ENCODE measurements around the gene FAM216B. TPM values are rescaled to one million over a fixed set of nuclear protein-coding genes. Genes with fewer than 3 reads are reported as not detected.
"Not testable (repeated sequence)": the region's sequence is repeated elsewhere in the genome, so short reads cannot be mapped to it uniquely, and the experiment has no call there.

The FAM216B gene
- total and polyA plus RNA-seq, 9 donors: 0.09 to 0.49 (median 0.24) TPM; not detected in 3

DNA sequence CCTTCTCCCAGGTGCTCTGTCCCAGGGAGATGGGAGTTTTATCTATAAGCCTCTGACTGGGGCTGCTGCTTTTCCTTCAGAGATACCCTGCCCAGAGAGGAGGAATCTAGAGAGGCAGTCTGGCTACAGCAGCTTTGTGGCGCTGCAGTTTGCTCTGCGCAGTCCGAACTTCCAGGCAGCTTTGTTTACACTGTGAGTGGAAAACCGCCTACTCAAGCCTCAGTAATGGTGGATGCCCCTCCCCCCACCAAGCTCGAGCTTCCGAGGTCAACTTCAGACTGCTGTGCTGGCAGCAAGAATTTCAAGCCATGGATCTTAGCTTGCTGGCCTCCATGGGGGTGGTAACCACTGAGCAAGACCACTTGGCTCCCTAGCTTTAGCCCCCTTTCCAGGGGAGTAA lies 4.8 kb upstream of the FAM216B start:
- WGBS (ENCODE audit: insufficient coverage): 60% methylated on average over 3 of the region's 6 CpGs
- not testable (repeated sequence) for H3K36me3 ChIP-seq (ENCODE audit: control insufficient read depth, insufficient read depth, low read length); DNase-seq; H3K9me3 ChIP-seq (replicated peaks; ENCODE audit: control insufficient read depth, low read depth, low read length); H3K27ac ChIP-seq (ENCODE audit: low read length); H3K4me3 ChIP-seq (ENCODE audit: low read length); H3K4me1 ChIP-seq (ENCODE audit: control insufficient read depth, insufficient read depth, low read length); H3K27me3 ChIP-seq (ENCODE audit: control insufficient read depth, insufficient read depth, low read length)

DNA sequence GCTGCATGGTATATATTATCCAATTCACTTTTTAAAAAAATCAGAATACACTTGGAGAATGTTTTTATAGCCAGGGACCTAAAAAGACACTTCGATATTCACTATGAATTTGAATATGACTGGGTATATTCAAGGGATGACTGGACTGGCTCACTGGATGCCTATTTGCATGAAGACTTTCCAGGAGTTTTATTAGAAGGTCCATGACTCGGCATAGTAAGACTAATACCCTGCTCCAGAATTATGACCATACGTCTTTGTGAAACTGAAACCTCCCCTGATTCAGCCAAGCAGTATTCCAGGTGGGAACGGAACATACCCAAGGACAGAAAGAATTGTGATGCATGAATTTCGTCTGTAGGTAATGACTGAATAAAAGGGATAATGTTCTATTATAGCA lies 3.9 kb upstream of the FAM216B start:
- no peaks in the 10 kb centered on the region for H3K36me3 ChIP-seq (ENCODE audit: control insufficient read depth, insufficient read depth, low read length)
- no peaks in the 10 kb centered on the region for H3K9me3 ChIP-seq (replicated peaks; ENCODE audit: control insufficient read depth, low read depth, low read length)
- WGBS (ENCODE audit: insufficient coverage): 80% methylated on average over 1 of the region's 5 CpGs
- H3K4me1 ChIP-seq (ENCODE audit: control insufficient read depth, insufficient read depth, low read length): no peaks in the 10 kb centered on the region
- H3K27ac ChIP-seq (ENCODE audit: low read length): no peak overlapping the region
- DNase-seq: no peak
- H3K4me3 ChIP-seq (ENCODE audit: low read length): no peak overlapping the region
- no peaks in the 10 kb centered on the region for H3K27me3 ChIP-seq (ENCODE audit: control insufficient read depth, insufficient read depth, low read length)

DNA sequence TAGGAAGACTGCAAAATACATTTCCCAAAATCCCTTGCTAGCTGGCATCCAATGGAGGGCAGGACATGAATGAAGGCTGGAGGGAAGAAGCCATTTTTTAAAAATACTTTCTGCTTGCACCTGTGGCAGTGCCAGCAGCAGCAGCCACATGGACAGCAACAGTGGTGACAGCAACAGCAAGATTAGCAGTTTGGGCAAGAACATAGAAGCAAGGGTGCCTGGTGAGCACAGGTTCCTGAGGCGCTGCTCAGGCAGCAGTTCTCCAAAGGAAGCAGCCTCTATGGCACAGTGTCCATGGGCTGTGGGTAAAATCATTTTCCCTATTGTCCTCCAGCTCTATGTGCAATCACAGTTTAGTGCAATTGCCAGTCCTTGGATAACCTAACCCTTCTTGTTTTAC lies 1.3 kb upstream of the FAM216B start:
- no peaks in the 10 kb centered on the region for H3K4me1 ChIP-seq (ENCODE audit: control insufficient read depth, insufficient read depth, low read length)
- WGBS (ENCODE audit: insufficient coverage): 89% methylated on average over 1 of the region's 1 CpG
- no peaks in the 10 kb centered on the region for H3K36me3 ChIP-seq (ENCODE audit: control insufficient read depth, insufficient read depth, low read length)
- H3K9me3 ChIP-seq (replicated peaks; ENCODE audit: control insufficient read depth, low read depth, low read length): no peaks in the 10 kb centered on the region
- no peaks in the 10 kb centered on the region for H3K27me3 ChIP-seq (ENCODE audit: control insufficient read depth, insufficient read depth, low read length)
- DNase-seq: no peak
- no peak overlapping the region for H3K4me3 ChIP-seq (ENCODE audit: low read length)
- H3K27ac ChIP-seq (ENCODE audit: low read length): no peak overlapping the region

DNA sequence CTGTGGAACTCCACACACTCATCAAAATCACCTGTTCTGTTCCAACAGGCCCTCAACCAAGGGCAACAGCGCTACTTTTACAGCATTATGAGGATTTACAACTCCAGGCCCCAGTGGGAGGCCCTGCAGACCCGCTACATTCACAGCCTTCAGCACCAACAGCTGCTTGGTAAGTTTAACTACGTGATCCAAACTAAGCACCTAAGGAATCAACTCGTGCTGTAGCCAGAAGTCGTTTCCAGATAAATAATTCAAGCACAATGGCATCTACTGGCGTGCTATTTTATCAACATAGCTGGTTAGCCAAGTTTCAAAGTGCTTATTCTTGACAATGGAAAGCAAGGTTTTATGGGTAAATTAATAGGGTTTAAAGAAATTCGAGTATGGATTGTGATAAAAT lies 5.3 kb downstream of the FAM216B start:
- H3K27me3 ChIP-seq (ENCODE audit: control insufficient read depth, insufficient read depth, low read length): no peaks in the 10 kb centered on the region
- H3K27ac ChIP-seq (ENCODE audit: low read length): no peak overlapping the region
- 19% methylated on average over 3 of the region's 7 CpGs for WGBS (ENCODE audit: insufficient coverage)
- peaks cover 2% of the 10 kb centered on the region for H3K4me1 ChIP-seq (ENCODE audit: control insufficient read depth, insufficient read depth, low read length)
- H3K36me3 ChIP-seq (ENCODE audit: control insufficient read depth, insufficient read depth, low read length): no peaks in the 10 kb centered on the region
- no peak overlapping the region for H3K4me3 ChIP-seq (ENCODE audit: low read length)
- no peaks in the 10 kb centered on the region for H3K9me3 ChIP-seq (replicated peaks; ENCODE audit: control insufficient read depth, low read depth, low read length)
- peak; percentile 13 for DNase-seq

DNA sequence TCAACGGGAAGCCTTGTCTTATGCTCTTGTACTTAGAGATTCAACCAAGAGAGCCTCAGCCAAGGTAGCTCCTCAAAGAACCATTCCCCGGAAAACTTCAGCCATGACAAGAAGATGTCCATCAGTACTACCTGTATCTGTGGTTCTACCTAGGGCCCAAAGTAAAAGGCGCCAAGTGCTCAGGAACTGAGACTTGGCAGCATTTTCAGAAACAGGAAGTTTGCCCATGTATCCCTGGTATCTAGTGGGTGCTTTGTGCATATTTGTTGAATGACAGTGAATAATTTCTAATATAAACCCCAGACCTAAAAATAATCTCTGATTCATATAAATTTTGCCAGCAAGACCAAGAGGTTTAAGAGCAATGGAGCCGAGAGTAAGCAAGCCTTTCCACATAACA lies 7.2 kb downstream of the FAM216B start:
- H3K4me1 ChIP-seq (ENCODE audit: control insufficient read depth, insufficient read depth, low read length): peaks cover 2% of the 10 kb centered on the region
- no peaks in the 10 kb centered on the region for H3K9me3 ChIP-seq (replicated peaks; ENCODE audit: control insufficient read depth, low read depth, low read length)
- H3K4me3 ChIP-seq (ENCODE audit: low read length): no peak overlapping the region
- WGBS (ENCODE audit: insufficient coverage): 100% methylated on average over 1 of the region's 4 CpGs
- DNase-seq: no peak
- H3K27ac ChIP-seq (ENCODE audit: low read length): no peak overlapping the region
- H3K36me3 ChIP-seq (ENCODE audit: control insufficient read depth, insufficient read depth, low read length): no peaks in the 10 kb centered on the region
- H3K27me3 ChIP-seq (ENCODE audit: control insufficient read depth, insufficient read depth, low read length): no peaks in the 10 kb centered on the region

DNA sequence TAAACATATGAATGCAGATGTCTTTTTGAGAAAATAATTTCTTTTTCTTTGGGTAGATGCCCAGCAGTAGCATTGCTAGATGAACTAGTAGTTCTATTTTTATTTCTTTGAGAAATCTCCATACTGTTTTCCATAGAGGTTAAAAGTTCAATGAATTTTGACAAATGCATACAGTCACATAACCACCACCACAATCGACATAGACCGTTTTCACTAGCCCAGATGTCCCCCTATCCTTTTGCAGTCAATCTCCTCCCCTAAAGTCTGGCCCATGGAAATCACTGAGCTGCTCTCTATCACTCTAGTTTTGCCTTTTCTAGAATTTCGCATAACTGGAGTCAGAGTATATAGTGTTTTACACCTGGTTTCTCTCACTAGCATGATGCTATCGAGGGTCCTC lies 10.8 kb downstream of the FAM216B start:
- Histone ChIP-seq H3K27me3 (ENCODE audit: control insufficient read depth, insufficient read depth, low read length) (no peaks in the 10 kb centered on the region), H3K4me3 (ENCODE audit: low read length) (no peak overlapping the region), H3K4me1 (ENCODE audit: control insufficient read depth, insufficient read depth, low read length) (no peaks in the 10 kb centered on the region), H3K36me3 (ENCODE audit: control insufficient read depth, insufficient read depth, low read length) (no peaks in the 10 kb centered on the region), H3K27ac (ENCODE audit: low read length) (no peak overlapping the region), H3K9me3 (replicated peaks; ENCODE audit: control insufficient read depth, low read depth, low read length) (no peaks in the 10 kb centered on the region)
- no peak for DNase-seq
- WGBS (ENCODE audit: insufficient coverage): 78% methylated on average over 3 of the region's 4 CpGs

DNA sequence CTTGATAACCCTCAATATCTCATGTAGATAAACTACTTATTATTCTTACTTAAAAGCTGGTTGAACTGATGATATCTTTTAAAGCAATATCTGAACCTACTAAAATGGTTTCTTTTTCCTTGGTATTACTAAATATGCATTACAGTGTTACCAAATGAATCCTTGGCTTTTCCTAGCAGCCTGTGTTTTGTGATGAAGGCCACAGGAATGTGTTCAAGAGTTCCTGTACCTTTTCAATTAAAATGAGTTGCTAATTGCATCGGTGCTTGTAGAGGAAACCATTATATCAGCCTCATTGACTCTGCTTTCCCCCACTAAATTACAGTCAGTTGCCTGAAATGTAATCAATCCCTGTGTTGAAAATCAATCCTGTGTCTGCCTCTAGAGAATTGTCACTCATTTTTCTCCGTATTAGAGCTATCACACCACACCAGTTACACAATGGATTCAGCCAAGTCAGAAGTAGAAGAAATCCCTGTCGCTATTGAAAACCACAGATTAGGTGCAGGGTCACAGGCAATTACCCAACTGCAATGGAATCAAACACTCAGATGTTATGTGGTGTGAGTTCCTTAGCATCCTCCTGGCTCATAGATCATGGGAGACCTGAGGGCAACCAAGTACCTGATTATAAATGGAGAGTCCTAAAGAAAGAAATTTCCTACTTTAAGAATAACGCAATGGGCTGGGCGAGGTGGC lies 13.3 kb downstream of the FAM216B start:
- no peak for DNase-seq
- Histone ChIP-seq H3K27ac (ENCODE audit: low read length) (no peak overlapping the region), H3K9me3 (replicated peaks; ENCODE audit: control insufficient read depth, low read depth, low read length) (no peaks in the 10 kb centered on the region), H3K27me3 (ENCODE audit: control insufficient read depth, insufficient read depth, low read length) (no peaks in the 10 kb centered on the region), H3K36me3 (ENCODE audit: control insufficient read depth, insufficient read depth, low read length) (no peaks in the 10 kb centered on the region), H3K4me1 (ENCODE audit: control insufficient read depth, insufficient read depth, low read length) (no peaks in the 10 kb centered on the region), H3K4me3 (ENCODE audit: low read length) (no peak overlapping the region)
- 83% methylated on average over 1 of the region's 5 CpGs for WGBS (ENCODE audit: insufficient coverage)

DNA sequence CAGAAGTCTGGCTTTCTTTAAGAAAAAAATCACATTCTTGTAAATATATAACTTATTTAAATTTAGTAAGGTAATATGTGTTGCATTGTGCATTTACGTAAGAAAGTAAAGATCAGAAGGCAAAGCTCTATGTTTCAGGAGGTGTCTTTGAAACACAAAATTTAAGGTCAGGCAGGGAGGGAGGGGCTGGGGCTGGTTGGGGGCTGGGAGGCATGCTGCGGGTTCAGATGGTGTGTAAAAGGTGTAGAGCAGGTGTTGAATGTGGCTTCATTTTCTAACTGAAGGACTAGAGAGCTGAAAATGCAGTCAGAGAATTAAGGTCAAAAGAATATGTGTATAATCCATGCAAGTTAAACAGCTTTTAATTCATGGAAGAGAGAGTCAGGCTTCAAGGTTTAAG lies 14.3 kb downstream of the FAM216B start:
- WGBS (ENCODE audit: insufficient coverage): 100% methylated on average over 2 of the region's 2 CpGs
- no peak overlapping the region for H3K27ac ChIP-seq (ENCODE audit: low read length)
- no peaks in the 10 kb centered on the region for H3K9me3 ChIP-seq (replicated peaks; ENCODE audit: control insufficient read depth, low read depth, low read length)
- H3K4me1 ChIP-seq (ENCODE audit: control insufficient read depth, insufficient read depth, low read length): no peaks in the 10 kb centered on the region
- no peaks in the 10 kb centered on the region for H3K27me3 ChIP-seq (ENCODE audit: control insufficient read depth, insufficient read depth, low read length)
- no peak for DNase-seq
- no peak overlapping the region for H3K4me3 ChIP-seq (ENCODE audit: low read length)
- H3K36me3 ChIP-seq (ENCODE audit: control insufficient read depth, insufficient read depth, low read length): no peaks in the 10 kb centered on the region

DNA sequence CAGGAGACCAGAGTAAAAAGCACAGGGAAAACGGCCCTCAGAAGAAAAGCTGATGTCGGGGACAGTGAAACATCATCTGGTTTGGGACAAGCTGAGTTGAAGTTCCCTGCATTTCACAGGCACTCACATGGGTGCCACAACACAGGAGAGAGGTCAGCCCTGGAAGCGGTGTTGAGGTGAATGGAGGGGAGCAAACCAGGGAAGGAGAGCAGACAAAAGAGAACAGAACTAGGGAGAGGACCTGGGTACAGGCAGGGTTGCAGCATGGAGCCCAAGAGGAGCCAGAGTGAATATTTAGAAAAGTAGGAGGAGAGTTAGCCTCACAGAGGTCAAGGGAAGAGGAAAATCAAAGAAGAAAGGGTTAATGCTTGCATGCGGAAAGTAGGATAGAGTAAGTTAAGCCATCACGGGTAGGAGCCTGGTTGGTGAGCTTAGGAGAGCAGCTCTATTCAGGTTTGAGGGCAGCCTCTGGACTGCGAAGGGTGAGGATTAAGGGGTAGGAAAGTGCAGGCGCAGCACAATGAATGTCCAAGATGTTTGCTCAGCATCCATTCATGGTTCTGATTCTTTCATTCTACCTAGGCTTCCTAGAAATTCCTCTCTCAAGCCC lies 15.5 kb downstream of the FAM216B start:
- no peak for DNase-seq
- 58% methylated on average over 6 of the region's 7 CpGs for WGBS (ENCODE audit: insufficient coverage)
- Histone ChIP-seq H3K27me3 (ENCODE audit: control insufficient read depth, insufficient read depth, low read length) (no peaks in the 10 kb centered on the region), H3K27ac (ENCODE audit: low read length) (no peak overlapping the region), H3K4me3 (ENCODE audit: low read length) (no peak overlapping the region), H3K9me3 (replicated peaks; ENCODE audit: control insufficient read depth, low read depth, low read length) (no peaks in the 10 kb centered on the region), H3K4me1 (ENCODE audit: control insufficient read depth, insufficient read depth, low read length) (no peaks in the 10 kb centered on the region), H3K36me3 (ENCODE audit: control insufficient read depth, insufficient read depth, low read length) (no peaks in the 10 kb centered on the region)

DNA sequence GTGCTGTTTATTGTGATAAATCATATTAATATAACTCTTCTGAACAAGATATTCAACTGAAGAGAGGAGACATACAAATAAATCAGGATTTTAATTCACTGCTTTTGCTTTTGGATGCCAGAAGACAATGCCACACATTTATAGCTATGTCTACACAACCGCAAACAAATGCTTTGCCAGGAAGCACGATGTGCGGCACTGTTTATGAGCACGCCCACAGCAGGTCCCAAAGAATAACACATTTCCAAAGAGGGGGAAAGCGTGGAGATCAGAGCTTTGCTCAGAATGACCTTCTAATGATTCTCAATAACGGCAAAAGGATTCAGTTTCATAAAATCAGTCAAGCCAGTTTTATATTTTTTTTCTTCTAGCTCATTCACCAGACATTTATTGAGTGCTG lies 16.7 kb downstream of the FAM216B start:
- Histone ChIP-seq H3K9me3 (replicated peaks; ENCODE audit: control insufficient read depth, low read depth, low read length) (no peaks in the 10 kb centered on the region), H3K4me3 (ENCODE audit: low read length) (no peak overlapping the region), H3K27me3 (ENCODE audit: control insufficient read depth, insufficient read depth, low read length) (no peaks in the 10 kb centered on the region), H3K4me1 (ENCODE audit: control insufficient read depth, insufficient read depth, low read length) (no peaks in the 10 kb centered on the region), H3K27ac (ENCODE audit: low read length) (no peak overlapping the region), H3K36me3 (ENCODE audit: control insufficient read depth, insufficient read depth, low read length) (no peaks in the 10 kb centered on the region)
- WGBS (ENCODE audit: insufficient coverage): 93% methylated on average over 3 of the region's 6 CpGs
- no peak for DNase-seq
